Neural cell (in vitro differentiated cells): ENCODE results near the gene HCAR2.

Experiments
- CTCF ChIP-seq: fragments of 450-650 bp; IDR thresholded peaks from 2 replicates; pipeline ENCODE4 v1.5.1; 2014; ENCODE audit warnings: antibody characterized with exemption, mild to moderate bottlenecking, moderate library complexity; ENCODE audit not compliant: poor library complexity, severe bottlenecking
- EP300 ChIP-seq: fragments of 450-650 bp; conservative IDR thresholded peaks from 2 replicates; pipeline ENCODE4 v1.6.1; 2014; ENCODE audit warnings: antibody characterized with exemption, mild to moderate bottlenecking, moderate library complexity; ENCODE audit not compliant: poor library complexity, severe bottlenecking
- EZH2 ChIP-seq: fragments of 200-600, 300-800 bp; shearing (Covaris generic), sonication (generic); IDR thresholded peaks from 2 replicates; pipeline ENCODE4 v1.6.1; 2014; ENCODE audit warnings: antibody characterized with exemption, low read length, borderline replicate concordance, mild to moderate bottlenecking; ENCODE audit not compliant: insufficient read depth, poor library complexity, severe bottlenecking
- MXI1 ChIP-seq: fragments of 450-650 bp; conservative IDR thresholded peaks from 2 replicates; pipeline ENCODE4 v1.6.1; 2014; ENCODE audit warnings: antibody characterized with exemption, mild to moderate bottlenecking; ENCODE audit not compliant: poor library complexity, severe bottlenecking
- POLR2AphosphoS5 ChIP-seq: IDR thresholded peaks from 2 replicates; pipeline ENCODE4 v1.6.1; 2012
- RAD21 ChIP-seq: fragments of 450-650 bp; conservative IDR thresholded peaks from 2 replicates; pipeline ENCODE4 v1.6.1; 2014; ENCODE audit warnings: antibody characterized with exemption, mild to moderate bottlenecking, moderate library complexity
- REST ChIP-seq: IDR thresholded peaks from 2 replicates; pipeline ENCODE4 v1.6.1; 2012; ENCODE audit warnings: borderline replicate concordance
- SMC3 ChIP-seq: fragments of 450-650 bp; conservative IDR thresholded peaks from 2 replicates; pipeline ENCODE4 v1.6.1; 2014; ENCODE audit warnings: antibody characterized with exemption, mild to moderate bottlenecking, moderate library complexity; ENCODE audit not compliant: poor library complexity
- TAF1 ChIP-seq: IDR thresholded peaks from 2 replicates; pipeline ENCODE4 v1.6.1; 2012; ENCODE audit warnings: low read depth

- no peak for TF ChIP-seq CTCF
- TF ChIP-seq POLR2AphosphoS5, result no peak
- TF ChIP-seq EZH2, result no peak
- no peak for TF ChIP-seq MXI1
- TF ChIP-seq TAF1, result no peak
- no peak for TF ChIP-seq EP300
- TF ChIP-seq RAD21, result no peak
- TF ChIP-seq SMC3, result no peak
- TF ChIP-seq REST, result no peak
Observed at GRCh38 chr12:122724641-122725243, 21.6 kb upstream of the HCAR2 start.
